Measurements from ENCODE around the gene SYNE2. TPM values are rescaled to one million over a fixed set of nuclear protein-coding genes. Genes with fewer than 3 reads are reported as not detected.
A peak's percentile ranks its signal among the peaks of the same experiment; 100 is the strongest.

SYNE2 gene
- total RNA-seq, 1 donor from 2014 or later: 28.4 TPM

GRCh38 chr14:64061706-64062105, 208.9 kb downstream of the SYNE2 start:
- TF ChIP-seq CTCF (IDR thresholded peaks at IDR 0.05): no peak
- Mint-ChIP-seq H3K4me3 (ENCODE audit: unreplicated experiment) (no peak overlapping the region), H3K9me3 (ENCODE audit: unreplicated experiment) (peaks cover 8% of the 10 kb centered on the region), H3K4me1 (ENCODE audit: unreplicated experiment) (peaks cover 17% of the 10 kb centered on the region), H3K27me3 (ENCODE audit: unreplicated experiment) (no peaks in the 10 kb centered on the region), H3K27ac (ENCODE audit: unreplicated experiment) (no peak overlapping the region), H3K36me3 (ENCODE audit: unreplicated experiment) (peaks cover 12% of the 10 kb centered on the region)
- DNase-seq (ENCODE audit: extremely low spot score, unreplicated experiment): no peak

GRCh38 chr14:64062381-64063115, 209.7 kb downstream of the SYNE2 start:
- Mint-ChIP-seq H3K9me3 (ENCODE audit: unreplicated experiment) (peaks cover 3% of the 10 kb centered on the region), H3K36me3 (ENCODE audit: unreplicated experiment) (peaks cover 7% of the 10 kb centered on the region), H3K27me3 (ENCODE audit: unreplicated experiment) (no peaks in the 10 kb centered on the region), H3K4me1 (ENCODE audit: unreplicated experiment) (peaks cover 17% of the 10 kb centered on the region), H3K27ac (ENCODE audit: unreplicated experiment) (no peak overlapping the region), H3K4me3 (ENCODE audit: unreplicated experiment) (no peak overlapping the region)
- no peak for TF ChIP-seq CTCF (IDR thresholded peaks at IDR 0.05)
- DNase-seq (ENCODE audit: extremely low spot score, unreplicated experiment): no peak

GRCh38 chr14:64064447-64064846, 211.6 kb downstream of the SYNE2 start:
- Mint-ChIP-seq H3K4me1 (ENCODE audit: unreplicated experiment) (peaks cover 17% of the 10 kb centered on the region), H3K9me3 (ENCODE audit: unreplicated experiment) (no peaks in the 10 kb centered on the region), H3K27me3 (ENCODE audit: unreplicated experiment) (no peaks in the 10 kb centered on the region), H3K27ac (ENCODE audit: unreplicated experiment) (no peak overlapping the region), H3K4me3 (ENCODE audit: unreplicated experiment) (no peak overlapping the region), H3K36me3 (ENCODE audit: unreplicated experiment) (no peaks in the 10 kb centered on the region)
- DNase-seq (ENCODE audit: extremely low spot score, unreplicated experiment): no peak
- no peak for TF ChIP-seq CTCF (IDR thresholded peaks at IDR 0.05)

GRCh38 chr14:64069634-64070359, 217.0 kb downstream of the SYNE2 start:
- DNase-seq (ENCODE audit: extremely low spot score, unreplicated experiment): no peak
- no peak for TF ChIP-seq CTCF (IDR thresholded peaks at IDR 0.05)
- H3K27me3 Mint-ChIP-seq (ENCODE audit: unreplicated experiment): no peaks in the 10 kb centered on the region

GRCh38 chr14:64074961-64075612, 222.3 kb downstream of the SYNE2 start:
- Mint-ChIP-seq H3K27ac (ENCODE audit: unreplicated experiment) (peak overlapping the region; percentile 67), H3K9me3 (ENCODE audit: unreplicated experiment) (no peaks in the 10 kb centered on the region), H3K4me1 (ENCODE audit: unreplicated experiment) (peaks cover 17% of the 10 kb centered on the region), H3K36me3 (ENCODE audit: unreplicated experiment) (peaks cover 12% of the 10 kb centered on the region), H3K4me3 (ENCODE audit: unreplicated experiment) (no peak overlapping the region), H3K27me3 (ENCODE audit: unreplicated experiment) (no peaks in the 10 kb centered on the region)
- no peak for TF ChIP-seq CTCF (IDR thresholded peaks at IDR 0.05)
- no peak for DNase-seq (ENCODE audit: extremely low spot score, unreplicated experiment)

More at GRCh38 chr14:64069634-64070359, 217.0 kb downstream of the SYNE2 start:
- Mint-ChIP-seq H3K27ac (ENCODE audit: unreplicated experiment) (no peak overlapping the region), H3K9me3 (ENCODE audit: unreplicated experiment) (no peaks in the 10 kb centered on the region), H3K36me3 (ENCODE audit: unreplicated experiment) (peaks cover 8% of the 10 kb centered on the region), H3K4me1 (ENCODE audit: unreplicated experiment) (peaks cover 5% of the 10 kb centered on the region), H3K4me3 (ENCODE audit: unreplicated experiment) (no peak overlapping the region)

Data from osteocyte (in vitro differentiated cells).